ENCODE results near the gene GSG1L2. TPM values are rescaled to one million over a fixed set of nuclear protein-coding genes. Genes with fewer than 3 reads are reported as not detected.

Gene GSG1L2
- polyA plus RNA-seq = not detected in 3 replicates
- not detected for polyA plus RNA-seq (2011; ENCODE audit: low read depth)
- polyA plus RNA-seq (2011; cell fraction: cytosol; rRNA removed) = not detected in 2 replicates
- polyA plus RNA-seq (2011; cell fraction: nucleus; rRNA removed) = not detected in 2 replicates
- polyA plus RNA-seq (2012; ENCODE audit: low replicate concordance) = not detected in 2 replicates
- not detected in 3 replicates for polyA minus RNA-seq
- not detected for polyA minus RNA-seq (2011; cell fraction: cytosol; rRNA and poly(A)+ RNA removed)
- not detected in 2 replicates for polyA minus RNA-seq (2011; cell fraction: nucleus; rRNA and poly(A)+ RNA removed)

DNA sequence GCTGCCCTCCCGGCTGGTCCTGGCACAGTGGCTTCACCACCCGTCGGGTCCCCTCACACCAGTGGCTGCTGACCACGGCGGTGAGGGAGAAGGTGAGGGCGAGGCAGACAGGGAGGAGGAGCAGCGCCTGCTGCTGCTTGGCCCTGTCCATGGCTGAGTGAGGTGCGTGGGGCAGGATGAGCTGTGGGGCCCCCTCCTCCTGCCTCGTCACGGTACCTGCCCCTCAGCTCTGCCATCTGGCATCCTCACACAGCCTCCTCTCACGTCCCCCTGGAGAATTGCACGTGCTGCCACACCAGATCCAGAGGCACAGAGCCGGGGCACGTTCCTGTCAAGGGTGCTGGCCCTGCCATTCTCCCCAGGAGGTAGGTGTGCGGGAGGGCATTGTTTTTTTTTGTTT lies at the start of gene GSG1L2:
Gene GSG1L2 (minus strand): TSS at position 159 of the 400 bp plus-strand sequence. CDS start 8 bp downstream, at position 151.
- TF ChIP-seq CTCF (optimal IDR thresholded peaks at IDR 0.05 in 1 of 3, IDR thresholded peaks at IDR 0.05 in 1 of 3, conservative IDR thresholded peaks at IDR 0.05 in 1 of 3; ENCODE audit: extremely low read depth in 1 of 3, insufficient read depth in 2 of 3, low read length in 3 of 3) (no peak), EZH2 (IDR thresholded peaks at IDR 0.05; ENCODE audit: low read length) (no peak)
- Histone ChIP-seq H4K20me1 (ENCODE audit: control insufficient read depth, extremely low read depth, insufficient read depth, low read length) (no peaks in the 10 kb centered on the region), H3K4me1 (ENCODE audit: control insufficient read depth, extremely low read depth, insufficient read depth, low read length) (no peaks in the 10 kb centered on the region), H3K9me3 (ENCODE audit: control insufficient read depth, low read depth, low read length) (no peaks in the 10 kb centered on the region), H3K79me2 (ENCODE audit: control insufficient read depth, insufficient read depth, low read length) (no peaks in the 10 kb centered on the region), H3K36me3 (ENCODE audit: control insufficient read depth in 2 of 2, extremely low read depth in 1 of 2, insufficient read depth in 2 of 2, low read length in 2 of 2) (no peaks in the 10 kb centered on the region), H3K27ac (ENCODE audit: control insufficient read depth, insufficient read depth, low read length) (no peak within 1 kb of the TSS), H3K4me3 (ENCODE audit: control insufficient read depth in 2 of 3, extremely low read depth in 1 of 3, insufficient read depth in 2 of 3, low read depth in 1 of 3, low read length in 3 of 3) (no peak within 1 kb of the TSS), H3K27me3 (ENCODE audit: control insufficient read depth, extremely low read depth, insufficient read depth, low read length) (no peaks in the 10 kb centered on the region), H3K4me2 (ENCODE audit: control insufficient read depth, extremely low read depth, insufficient read depth, low read depth, low read length) (no peak within 1 kb of the TSS), H3K9me1 (ENCODE audit: control insufficient read depth, extremely low read depth, insufficient read depth, low read length) (no peaks in the 10 kb centered on the region), H3K9ac (ENCODE audit: control insufficient read depth, extremely low read depth, insufficient read depth, low read length) (no peak within 1 kb of the TSS), H2AFZ (ENCODE audit: control insufficient read depth, low read length) (no peak within 1 kb of the TSS)
- no peak for FAIRE-seq
- DNase-seq (ENCODE audit: low read depth, low spot score) = no peak
- dilution Hi-C loops (cut with MboI; ENCODE audit: extremely low pct_ligation_motif_present, low sequenced_read_pairs) = no loop called here

- Histone ChIP-seq H3K4me3 (ENCODE audit: control insufficient read depth in 2 of 3, extremely low read depth in 1 of 3, insufficient read depth in 2 of 3, low read depth in 1 of 3, low read length in 3 of 3) (no peak overlapping the region), H3K36me3 (ENCODE audit: control insufficient read depth in 2 of 2, extremely low read depth in 1 of 2, insufficient read depth in 2 of 2, low read length in 2 of 2) (no peaks in the 10 kb centered on the region), H3K27ac (ENCODE audit: control insufficient read depth, insufficient read depth, low read length) (no peak overlapping the region), H4K20me1 (ENCODE audit: control insufficient read depth, extremely low read depth, insufficient read depth, low read length) (no peaks in the 10 kb centered on the region), H3K27me3 (ENCODE audit: control insufficient read depth, extremely low read depth, insufficient read depth, low read length) (no peaks in the 10 kb centered on the region), H3K4me1 (ENCODE audit: control insufficient read depth, extremely low read depth, insufficient read depth, low read length) (no peaks in the 10 kb centered on the region), H2AFZ (ENCODE audit: control insufficient read depth, low read length) (no peak overlapping the region), H3K9me3 (ENCODE audit: control insufficient read depth, low read depth, low read length) (no peaks in the 10 kb centered on the region), H3K4me2 (ENCODE audit: control insufficient read depth, extremely low read depth, insufficient read depth, low read depth, low read length) (no peak overlapping the region), H3K79me2 (ENCODE audit: control insufficient read depth, insufficient read depth, low read length) (no peaks in the 10 kb centered on the region), H3K9me1 (ENCODE audit: control insufficient read depth, extremely low read depth, insufficient read depth, low read length) (no peaks in the 10 kb centered on the region), H3K9ac (ENCODE audit: control insufficient read depth, extremely low read depth, insufficient read depth, low read length) (no peak overlapping the region)
- dilution Hi-C loops (cut with MboI; ENCODE audit: extremely low pct_ligation_motif_present, low sequenced_read_pairs) = no loop called here
- FAIRE-seq (no peak), DNase-seq (ENCODE audit: low read depth, low spot score) (no peak)
- TF ChIP-seq CTCF (optimal IDR thresholded peaks at IDR 0.05 in 1 of 3, IDR thresholded peaks at IDR 0.05 in 1 of 3, conservative IDR thresholded peaks at IDR 0.05 in 1 of 3; ENCODE audit: extremely low read depth in 1 of 3, insufficient read depth in 2 of 3, low read length in 3 of 3) (no peak), EZH2 (IDR thresholded peaks at IDR 0.05; ENCODE audit: low read length) (no peak)
These were observed 46.7 kb upstream of the GSG1L2 start for GRCh38 chr17:9868552-9868951.

Data from keratinocyte (primary cell).